ENCODE measurements around the gene PDE4D.

Gene PDE4D

GRCh38 chr5:59300930-59301329, 592.6 kb downstream of the PDE4D start:
- Histone ChIP-seq H4K91ac (ENCODE audit: low read depth, low read length, poor library complexity) (no peak overlapping the region), H2BK5ac (ENCODE audit: low read length) (no peak overlapping the region), H3K27ac (replicated peaks; ENCODE audit: low read length) (no peak overlapping the region), H3K27me3 (ENCODE audit: control insufficient read depth in 3 of 3, insufficient read depth in 3 of 3, low read depth in 1 of 3, low read length in 3 of 3) (no peaks in the 10 kb centered on the region), H4K8ac (ENCODE audit: low read depth, low read length) (no peak overlapping the region), H2BK12ac (ENCODE audit: low read length) (no peak overlapping the region), H2BK120ac (ENCODE audit: low read depth, low read length) (no peak overlapping the region), H2BK15ac (ENCODE audit: low read length) (no peak overlapping the region), H3K36me3 (replicated peaks in 1 of 2; ENCODE audit: control insufficient read depth in 2 of 2, insufficient read depth in 2 of 2, low read length in 2 of 2) (no peaks in the 10 kb centered on the region), H3K4ac (ENCODE audit: low read length) (no peak overlapping the region), H3K9ac (ENCODE audit: low read depth, low read length, poor library complexity) (no peak overlapping the region), H3K4me3 (ENCODE audit: low read length in 2 of 2) (no peak overlapping the region), H2AK5ac (ENCODE audit: low read depth, low read length) (no peak overlapping the region), H3K79me1 (ENCODE audit: low read depth, low read length) (no peaks in the 10 kb centered on the region), H3K4me1 (ENCODE audit: control insufficient read depth in 2 of 2, insufficient read depth in 1 of 2, low read depth in 1 of 2, low read length in 2 of 2) (no peaks in the 10 kb centered on the region), H3K4me2 (ENCODE audit: insufficient read depth, low read length, poor library complexity, severe bottlenecking) (no peak overlapping the region), H3K9me3 (replicated peaks in 1 of 2; ENCODE audit: control insufficient read depth in 2 of 2, insufficient read depth in 1 of 2, low read depth in 1 of 2, low read length in 2 of 2) (no peaks in the 10 kb centered on the region), H2AFZ (ENCODE audit: low read length) (no peak overlapping the region), H3K18ac (ENCODE audit: low read length) (no peak overlapping the region), H3K23ac (ENCODE audit: low read depth, low read length, poor library complexity) (no peak overlapping the region), H3K14ac (ENCODE audit: low read length) (no peak overlapping the region)
- no CpG with 5 or more reads among the region's 1 CpG for WGBS, 2 donors (ENCODE audit: extremely low coverage in 2 of 2, insufficient read length in 2 of 2, insufficient replicate concordance in 1 of 2)
- DNase-seq (ENCODE audit: low spot score) = no peak

GRCh38 chr5:59299006-59299405, 594.5 kb downstream of the PDE4D start:
- no peak overlapping the region for H3K4me2 ChIP-seq (ENCODE audit: insufficient read depth, low read length, poor library complexity, severe bottlenecking)
- H3K23ac ChIP-seq (ENCODE audit: low read depth, low read length, poor library complexity) = no peak overlapping the region
- H2AK5ac ChIP-seq (ENCODE audit: low read depth, low read length) = no peak overlapping the region
- no peak for DNase-seq (ENCODE audit: low spot score)
- H3K9me3 ChIP-seq (replicated peaks in 1 of 2; ENCODE audit: control insufficient read depth in 2 of 2, insufficient read depth in 1 of 2, low read depth in 1 of 2, low read length in 2 of 2) = no peaks in the 10 kb centered on the region
- H2AFZ ChIP-seq (ENCODE audit: low read length) = no peak overlapping the region
- no peaks in the 10 kb centered on the region for H3K79me1 ChIP-seq (ENCODE audit: low read depth, low read length)
- H2BK15ac ChIP-seq (ENCODE audit: low read length) = no peak overlapping the region
- H3K9ac ChIP-seq (ENCODE audit: low read depth, low read length, poor library complexity) = no peak overlapping the region
- no peak overlapping the region for H3K14ac ChIP-seq (ENCODE audit: low read length)
- no peak overlapping the region for H4K8ac ChIP-seq (ENCODE audit: low read depth, low read length)
- H3K27me3 ChIP-seq (ENCODE audit: control insufficient read depth in 3 of 3, insufficient read depth in 3 of 3, low read depth in 1 of 3, low read length in 3 of 3) = no peaks in the 10 kb centered on the region
- no peak overlapping the region for H3K27ac ChIP-seq (replicated peaks; ENCODE audit: low read length)
- H3K36me3 ChIP-seq (replicated peaks in 1 of 2; ENCODE audit: control insufficient read depth in 2 of 2, insufficient read depth in 2 of 2, low read length in 2 of 2) = no peaks in the 10 kb centered on the region
- no peak overlapping the region for H3K4me3 ChIP-seq (ENCODE audit: low read length in 2 of 2)
- H2BK120ac ChIP-seq (ENCODE audit: low read depth, low read length) = no peak overlapping the region
- H4K91ac ChIP-seq (ENCODE audit: low read depth, low read length, poor library complexity) = no peak overlapping the region
- no CpG with 5 or more reads among the region's 3 CpGs for WGBS, 2 donors (ENCODE audit: extremely low coverage in 2 of 2, insufficient read length in 2 of 2, insufficient replicate concordance in 1 of 2)
- H3K4ac ChIP-seq (ENCODE audit: low read length) = no peak overlapping the region
- H2BK5ac ChIP-seq (ENCODE audit: low read length) = no peak overlapping the region
- H3K4me1 ChIP-seq (ENCODE audit: control insufficient read depth in 2 of 2, insufficient read depth in 1 of 2, low read depth in 1 of 2, low read length in 2 of 2) = no peaks in the 10 kb centered on the region
- H2BK12ac ChIP-seq (ENCODE audit: low read length) = no peak overlapping the region
- no peak overlapping the region for H3K18ac ChIP-seq (ENCODE audit: low read length)

GRCh38 chr5:59296317-59297264, 596.9 kb downstream of the PDE4D start:
- Histone ChIP-seq H3K4me2 (ENCODE audit: insufficient read depth, low read length, poor library complexity, severe bottlenecking) (no peak overlapping the region), H4K91ac (ENCODE audit: low read depth, low read length, poor library complexity) (no peak overlapping the region), H3K27ac (replicated peaks; ENCODE audit: low read length) (no peak overlapping the region), H3K4ac (ENCODE audit: low read length) (no peak overlapping the region), H3K27me3 (ENCODE audit: control insufficient read depth in 3 of 3, insufficient read depth in 3 of 3, low read depth in 1 of 3, low read length in 3 of 3) (no peaks in the 10 kb centered on the region), H2BK12ac (ENCODE audit: low read length) (no peak overlapping the region), H3K18ac (ENCODE audit: low read length) (no peak overlapping the region), H3K4me3 (ENCODE audit: low read length in 2 of 2) (no peak overlapping the region), H2BK120ac (ENCODE audit: low read depth, low read length) (no peak overlapping the region), H2BK5ac (ENCODE audit: low read length) (no peak overlapping the region), H2AFZ (ENCODE audit: low read length) (no peak overlapping the region), H3K9ac (ENCODE audit: low read depth, low read length, poor library complexity) (no peak overlapping the region), H2AK5ac (ENCODE audit: low read depth, low read length) (no peak overlapping the region), H2BK15ac (ENCODE audit: low read length) (no peak overlapping the region), H3K14ac (ENCODE audit: low read length) (no peak overlapping the region), H3K9me3 (replicated peaks in 1 of 2; ENCODE audit: control insufficient read depth in 2 of 2, insufficient read depth in 1 of 2, low read depth in 1 of 2, low read length in 2 of 2) (no peaks in the 10 kb centered on the region), H4K8ac (ENCODE audit: low read depth, low read length) (no peak overlapping the region), H3K4me1 (ENCODE audit: control insufficient read depth in 2 of 2, insufficient read depth in 1 of 2, low read depth in 1 of 2, low read length in 2 of 2) (no peaks in the 10 kb centered on the region), H3K23ac (ENCODE audit: low read depth, low read length, poor library complexity) (no peak overlapping the region), H3K36me3 (replicated peaks in 1 of 2; ENCODE audit: control insufficient read depth in 2 of 2, insufficient read depth in 2 of 2, low read length in 2 of 2) (no peaks in the 10 kb centered on the region), H3K79me1 (ENCODE audit: low read depth, low read length) (no peaks in the 10 kb centered on the region)
- no CpG with 5 or more reads among the region's 5 CpGs for WGBS, 2 donors (ENCODE audit: extremely low coverage in 2 of 2, insufficient read length in 2 of 2, insufficient replicate concordance in 1 of 2)
- no peak for DNase-seq (ENCODE audit: low spot score)

- Histone ChIP-seq H4K8ac (ENCODE audit: low read depth, low read length) (no peak overlapping the region), H3K36me3 (replicated peaks in 1 of 2; ENCODE audit: control insufficient read depth in 2 of 2, insufficient read depth in 2 of 2, low read length in 2 of 2) (no peaks in the 10 kb centered on the region), H3K14ac (ENCODE audit: low read length) (no peak overlapping the region), H3K4me3 (ENCODE audit: low read length in 2 of 2) (no peak overlapping the region), H3K9ac (ENCODE audit: low read depth, low read length, poor library complexity) (no peak overlapping the region), H3K9me3 (replicated peaks in 1 of 2; ENCODE audit: control insufficient read depth in 2 of 2, insufficient read depth in 1 of 2, low read depth in 1 of 2, low read length in 2 of 2) (no peaks in the 10 kb centered on the region), H3K79me1 (ENCODE audit: low read depth, low read length) (no peaks in the 10 kb centered on the region), H3K4me1 (ENCODE audit: control insufficient read depth in 2 of 2, insufficient read depth in 1 of 2, low read depth in 1 of 2, low read length in 2 of 2) (no peaks in the 10 kb centered on the region), H3K23ac (ENCODE audit: low read depth, low read length, poor library complexity) (no peak overlapping the region), H3K4me2 (ENCODE audit: insufficient read depth, low read length, poor library complexity, severe bottlenecking) (no peak overlapping the region), H3K27me3 (ENCODE audit: control insufficient read depth in 3 of 3, insufficient read depth in 3 of 3, low read depth in 1 of 3, low read length in 3 of 3) (no peaks in the 10 kb centered on the region), H3K18ac (ENCODE audit: low read length) (no peak overlapping the region), H2BK120ac (ENCODE audit: low read depth, low read length) (no peak overlapping the region), H2BK12ac (ENCODE audit: low read length) (no peak overlapping the region), H4K91ac (ENCODE audit: low read depth, low read length, poor library complexity) (no peak overlapping the region), H3K27ac (replicated peaks; ENCODE audit: low read length) (no peak overlapping the region), H2AFZ (ENCODE audit: low read length) (no peak overlapping the region), H2BK5ac (ENCODE audit: low read length) (no peak overlapping the region), H3K4ac (ENCODE audit: low read length) (no peak overlapping the region), H2BK15ac (ENCODE audit: low read length) (no peak overlapping the region), H2AK5ac (ENCODE audit: low read depth, low read length) (no peak overlapping the region)
- DNase-seq (ENCODE audit: low spot score) = no peak
- WGBS, 2 donors (ENCODE audit: extremely low coverage in 2 of 2, insufficient read length in 2 of 2, insufficient replicate concordance in 1 of 2) = no CpG with 5 or more reads among the region's 4 CpGs
These were observed 599.8 kb downstream of the PDE4D start for GRCh38 chr5:59293700-59294099.
